HG02588 (cell line): Measurements from ENCODE around the gene MCTP1.
A peak's percentile ranks its signal among the peaks of the same experiment; 100 is the strongest.
"Not testable (repeated sequence)": the region's sequence is repeated elsewhere in the genome, so short reads cannot be mapped to it uniquely, and the experiment has no call there.

ENCODE experiments used
- ATAC-seq: cut with Tn5 transposase; IDR thresholded peaks from one replicate; pipeline ENCODE4 v1.9.1; 2021; ENCODE audit warnings: mild to moderate bottlenecking, moderate library complexity; ENCODE audit not compliant: unreplicated experiment

MCTP1 gene

DNA sequence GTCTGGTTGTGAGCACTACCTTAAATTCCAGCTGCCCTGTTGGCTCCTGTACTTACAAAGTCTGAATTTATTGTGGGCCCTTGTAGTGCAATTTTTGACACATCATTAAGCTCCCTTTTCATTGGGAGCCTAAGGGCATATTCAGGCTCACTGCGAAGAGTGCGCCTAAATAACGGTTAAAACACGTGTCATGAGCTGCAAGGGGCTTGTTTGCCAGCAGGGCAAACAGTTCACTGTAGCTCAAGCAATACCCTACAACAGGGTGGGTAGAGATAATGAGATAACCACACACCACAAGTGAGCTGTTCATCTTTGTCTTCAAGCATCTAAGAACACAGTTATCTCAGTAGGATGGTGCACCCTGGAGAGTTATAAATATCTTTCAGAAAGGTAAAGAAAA, 452.2 kb downstream of the MCTP1 start:
- ATAC-seq, result no peak

- ATAC-seq, result peak; percentile 54
Measured at GRCh38 chr5:94830520-94830919, 454.4 kb downstream of the MCTP1 start.

DNA sequence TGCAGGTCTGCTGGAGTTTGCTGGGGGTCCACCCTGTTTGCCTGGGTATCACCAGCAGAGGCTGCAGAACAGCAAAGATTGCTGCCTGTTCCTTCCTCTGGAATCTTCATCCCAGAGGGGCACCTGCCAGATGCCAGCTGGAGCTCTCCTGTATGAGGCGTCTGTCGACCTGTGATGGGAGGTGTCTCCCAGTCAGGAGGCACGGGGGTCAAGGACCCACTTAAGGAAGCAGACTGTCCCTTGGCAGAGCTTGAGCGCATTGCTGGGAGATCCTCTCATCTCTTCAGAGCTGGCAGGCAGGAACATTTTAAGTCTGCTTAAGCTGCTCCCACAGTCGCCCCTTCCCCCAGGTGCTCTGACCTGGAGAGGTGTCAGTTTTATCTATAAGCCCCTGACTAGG, 456.7 kb downstream of the MCTP1 start:
- ATAC-seq, result not testable (repeated sequence)

DNA sequence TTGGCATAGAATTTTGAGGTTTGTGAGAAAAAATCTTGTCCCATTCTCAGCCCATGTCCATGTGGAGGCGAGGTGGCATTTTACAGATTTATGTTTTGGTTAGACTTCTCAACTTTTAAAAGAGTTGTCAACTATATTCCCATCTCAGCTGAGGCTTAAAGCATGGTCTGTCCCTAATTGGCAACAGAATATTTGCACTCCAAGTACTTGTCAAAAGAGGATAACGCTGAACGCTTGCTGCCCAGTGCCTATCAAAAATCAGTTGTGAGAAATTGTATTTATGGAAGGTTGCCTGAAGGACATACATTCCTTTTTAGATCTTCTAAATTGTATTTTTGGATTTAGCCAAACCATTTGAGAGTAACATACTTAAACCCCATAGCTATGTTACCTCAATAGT, 464.4 kb downstream of the MCTP1 start:
- no peak for ATAC-seq

GRCh38 chr5:94818904-94819303, 466.0 kb downstream of the MCTP1 start:
- no peak for ATAC-seq

- no peak for ATAC-seq
Measured at GRCh38 chr5:94815313-94816039, 469.4 kb downstream of the MCTP1 start.

GRCh38 chr5:94812232-94812631, 472.7 kb downstream of the MCTP1 start:
- ATAC-seq, result no peak

DNA sequence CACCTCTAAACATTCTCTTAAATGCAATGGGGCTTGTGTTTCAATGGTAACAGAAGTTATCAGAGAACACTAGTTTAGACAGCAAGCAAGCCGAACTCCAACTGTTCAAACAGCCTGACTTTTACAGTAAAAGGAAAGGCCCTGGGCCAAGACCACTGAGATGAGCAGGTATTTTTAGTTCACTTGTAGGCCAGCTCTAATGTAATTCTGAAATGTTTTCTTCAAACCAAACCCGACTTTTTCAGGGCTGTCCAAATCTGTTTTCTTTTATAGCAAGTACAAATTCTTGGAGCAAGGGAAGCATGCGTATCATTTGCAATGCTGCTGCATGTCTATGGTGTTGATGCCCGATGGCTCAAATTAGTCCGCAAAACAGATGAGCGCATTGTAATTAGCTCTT, 473.6 kb downstream of the MCTP1 start:
- no peak for ATAC-seq

DNA sequence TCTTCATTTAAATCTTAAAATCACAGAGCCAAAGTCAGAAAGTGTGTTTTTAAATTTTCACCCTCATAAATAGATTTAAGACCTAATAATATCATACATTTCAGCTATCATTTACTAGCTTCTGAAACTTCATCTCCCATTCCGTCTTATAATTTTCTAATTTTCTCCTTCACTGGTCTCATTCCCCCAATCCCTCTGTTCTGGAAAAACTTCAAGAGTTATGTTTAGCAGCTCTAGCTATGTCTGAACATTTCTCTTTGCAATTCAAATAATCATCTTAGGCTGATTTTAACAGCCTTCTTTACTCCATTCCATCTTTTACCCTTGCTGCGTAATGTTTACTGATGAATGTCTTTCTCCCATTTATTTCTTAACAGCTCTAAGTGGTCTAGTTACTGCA, 474.0 kb downstream of the MCTP1 start:
- ATAC-seq, result no peak

GRCh38 chr5:94810281-94810680, 474.6 kb downstream of the MCTP1 start:
- no peak for ATAC-seq

- no peak for ATAC-seq
Measured at GRCh38 chr5:94808497-94808896, 476.4 kb downstream of the MCTP1 start.

GRCh38 chr5:94807985-94808384, 476.9 kb downstream of the MCTP1 start:
- no peak for ATAC-seq

GRCh38 chr5:94802450-94802849, 482.4 kb downstream of the MCTP1 start:
- ATAC-seq, result no peak

GRCh38 chr5:94796586-94796985, 488.3 kb downstream of the MCTP1 start:
- no peak for ATAC-seq

- ATAC-seq, result peak; percentile 34
Measured at GRCh38 chr5:94793816-94794198, 491.1 kb downstream of the MCTP1 start.

GRCh38 chr5:94793113-94793815, 491.6 kb downstream of the MCTP1 start:
- ATAC-seq, result peak; percentile 100

GRCh38 chr5:94791829-94792228, 493.1 kb downstream of the MCTP1 start:
- no peak for ATAC-seq

GRCh38 chr5:94788527-94788926, 496.4 kb downstream of the MCTP1 start:
- ATAC-seq, result no peak

DNA sequence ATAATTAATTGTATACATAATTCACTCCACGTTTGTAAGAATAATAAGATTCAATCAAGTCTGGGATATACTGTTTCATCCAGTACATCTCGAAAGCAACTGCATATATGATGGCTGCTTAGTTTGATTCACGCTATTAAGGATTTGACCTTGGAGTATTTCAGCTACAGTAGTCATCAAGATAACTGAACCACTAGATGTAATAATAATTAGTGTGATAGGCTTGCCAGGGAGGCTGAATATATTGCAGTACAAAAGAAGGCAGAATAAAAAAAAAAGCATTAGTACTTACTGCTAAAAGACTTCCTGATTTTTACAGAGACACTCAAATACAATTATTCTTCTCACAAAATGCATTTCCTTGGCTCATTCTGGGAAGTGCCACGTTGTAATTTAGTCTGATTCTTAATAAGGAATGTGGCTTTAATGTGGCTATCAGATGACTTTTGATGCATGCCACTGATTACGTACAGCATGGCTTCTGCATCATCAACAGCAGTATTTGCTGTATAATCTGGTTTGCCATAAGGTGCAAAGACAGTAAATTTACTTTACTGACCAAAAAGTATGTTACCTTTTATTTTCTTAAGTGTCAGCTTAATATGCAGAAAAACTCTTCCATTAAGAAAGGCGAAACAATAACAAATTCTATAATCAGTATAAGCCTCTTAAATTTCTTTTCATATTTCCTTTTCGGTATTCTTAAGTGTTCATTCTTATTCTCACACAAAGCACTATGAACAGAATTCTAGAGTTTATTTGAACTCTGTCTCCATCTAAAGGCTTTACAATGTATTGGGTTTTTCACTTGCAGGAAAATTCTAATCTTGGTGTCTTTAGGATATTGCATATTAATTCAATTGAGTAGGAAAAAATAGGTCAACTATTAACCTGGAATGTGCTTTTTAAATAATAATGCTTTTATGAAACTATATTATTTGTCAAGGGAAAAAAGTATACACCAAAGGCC, 500.1 kb downstream of the MCTP1 start:
- no peak for ATAC-seq

DNA sequence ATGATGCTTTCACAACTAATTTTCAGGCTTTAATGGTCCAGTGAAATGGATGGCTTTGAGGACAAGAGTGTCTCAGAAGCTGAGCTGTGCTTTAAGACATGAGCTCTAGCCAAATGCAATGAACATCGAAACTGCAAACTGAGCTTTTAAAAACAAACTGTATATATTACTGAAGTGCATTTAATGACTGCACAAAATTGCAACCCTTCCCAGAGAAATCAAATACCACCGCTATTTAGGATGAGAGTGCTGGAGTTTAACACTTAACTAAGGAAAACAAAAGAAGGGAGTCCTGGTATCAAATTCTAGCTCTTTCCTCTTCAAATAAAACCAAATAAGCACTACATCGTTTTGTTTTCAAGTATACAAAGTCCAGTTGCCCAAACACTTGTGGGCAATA, 502.5 kb downstream of the MCTP1 start:
- ATAC-seq, result no peak

GRCh38 chr5:94779684-94780083, 505.2 kb downstream of the MCTP1 start:
- ATAC-seq, result no peak
